Ammon's horn (tissue), 1 donor: Measurements from ENCODE around the gene GRK1.
"Not testable (repeated sequence)": the region's sequence is repeated elsewhere in the genome, so short reads cannot be mapped to it uniquely, and the experiment has no call there.

Source experiments
- DNase-seq: peaks from one replicate; pipeline ENCODE4 v3.0.0-alpha.2; 2016; ENCODE audit warnings: low spot score

The GRK1 gene

DNA sequence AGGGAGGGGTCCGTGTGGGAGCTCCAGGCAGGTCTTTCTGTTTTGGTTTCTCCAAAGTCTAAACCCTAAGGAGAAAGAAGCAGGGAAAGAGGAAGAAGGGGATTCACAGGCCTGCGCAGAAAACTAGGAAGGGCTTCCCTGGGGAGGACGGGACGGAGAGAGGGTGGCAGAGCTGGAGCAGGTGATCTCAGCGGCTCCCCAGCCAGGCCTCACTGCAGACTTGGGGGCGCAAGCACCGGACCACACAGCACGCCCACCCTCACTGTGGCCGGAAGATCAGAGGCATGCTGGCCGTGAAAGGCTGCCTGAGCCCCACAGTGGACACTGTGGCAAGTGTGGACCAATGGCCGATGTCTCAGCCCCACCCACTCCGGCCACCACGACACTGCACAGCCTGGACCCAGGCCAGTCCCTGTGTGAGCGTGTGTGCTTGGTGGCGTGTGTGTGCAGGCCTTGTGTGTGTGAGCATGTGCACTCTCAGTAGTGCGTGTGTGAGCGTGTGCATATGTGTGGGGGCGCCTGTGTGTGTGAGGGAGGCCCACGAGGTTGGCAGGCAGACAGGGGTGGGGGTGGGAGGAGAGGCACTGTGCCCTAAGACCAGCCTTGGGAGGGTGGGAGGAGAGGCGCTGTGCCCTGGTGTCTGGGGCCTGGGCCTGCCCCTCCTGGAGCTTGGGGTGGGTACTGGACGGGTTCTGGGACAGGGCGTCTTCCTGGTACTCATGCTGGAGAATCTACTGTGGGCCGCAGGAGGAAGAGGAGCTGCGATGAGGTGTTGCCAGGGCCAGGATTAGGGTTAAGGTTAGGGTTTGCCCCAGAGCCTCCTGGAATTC, 76.6 kb downstream of the GRK1 start:
- no peak for DNase-seq

DNA sequence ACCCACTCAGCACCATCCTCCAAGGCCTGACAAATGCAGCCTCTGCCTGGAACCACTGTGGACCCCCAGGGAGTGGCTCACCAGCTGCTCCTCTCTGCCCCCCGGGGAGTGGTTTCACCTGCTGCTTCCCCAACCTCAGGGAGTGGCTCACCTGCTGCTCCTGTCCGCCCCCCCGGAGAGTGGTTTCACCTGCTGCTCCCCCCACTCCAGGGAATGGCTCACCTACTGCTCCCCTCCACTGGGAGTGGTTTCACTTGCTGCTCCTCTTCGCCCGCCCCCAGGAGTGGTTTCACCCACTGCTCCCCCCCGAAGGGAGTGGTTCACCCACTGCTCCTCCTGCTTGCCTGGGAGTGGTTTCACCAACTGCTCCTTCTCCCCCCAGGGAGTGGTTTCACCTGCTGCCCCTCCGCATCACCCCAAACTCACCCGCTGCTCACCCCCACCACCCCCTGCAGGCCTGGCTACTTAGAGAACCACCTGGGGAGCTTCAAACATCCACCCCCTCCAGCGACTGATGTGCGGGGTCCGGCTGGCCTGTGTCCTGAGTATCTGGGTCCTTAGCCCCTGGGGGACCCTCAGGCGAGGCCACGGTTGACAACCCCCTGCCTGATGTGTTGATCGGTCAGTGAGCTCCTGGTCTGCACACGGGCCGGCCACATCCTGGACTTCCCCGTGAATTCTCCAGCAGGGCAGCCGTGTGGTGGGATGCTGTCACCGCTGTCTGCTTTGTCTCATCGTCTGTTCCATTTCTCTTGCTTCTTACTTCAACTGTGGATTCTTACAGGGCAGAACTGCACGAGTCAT, 77.4 kb downstream of the GRK1 start:
- no peak for DNase-seq

DNA sequence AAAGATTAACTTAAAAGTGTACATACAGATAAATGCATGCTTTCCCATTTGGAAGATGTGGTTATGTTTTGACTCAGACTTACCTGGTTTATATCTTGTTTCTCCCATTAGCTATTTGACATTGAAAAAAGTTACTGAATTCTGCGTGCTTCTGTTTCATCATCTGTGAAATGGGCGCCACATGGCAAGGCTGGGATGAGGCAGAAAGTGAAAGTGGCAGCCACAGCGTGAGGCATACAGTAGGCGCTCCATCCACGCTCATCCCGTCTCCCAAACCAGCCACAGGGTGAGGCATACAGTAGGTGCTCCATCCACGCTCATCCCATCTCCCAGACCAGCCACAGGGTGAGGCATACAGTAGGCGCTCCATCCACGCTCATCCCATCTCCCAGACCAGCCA, 78.0 kb downstream of the GRK1 start:
- no peak for DNase-seq

DNA sequence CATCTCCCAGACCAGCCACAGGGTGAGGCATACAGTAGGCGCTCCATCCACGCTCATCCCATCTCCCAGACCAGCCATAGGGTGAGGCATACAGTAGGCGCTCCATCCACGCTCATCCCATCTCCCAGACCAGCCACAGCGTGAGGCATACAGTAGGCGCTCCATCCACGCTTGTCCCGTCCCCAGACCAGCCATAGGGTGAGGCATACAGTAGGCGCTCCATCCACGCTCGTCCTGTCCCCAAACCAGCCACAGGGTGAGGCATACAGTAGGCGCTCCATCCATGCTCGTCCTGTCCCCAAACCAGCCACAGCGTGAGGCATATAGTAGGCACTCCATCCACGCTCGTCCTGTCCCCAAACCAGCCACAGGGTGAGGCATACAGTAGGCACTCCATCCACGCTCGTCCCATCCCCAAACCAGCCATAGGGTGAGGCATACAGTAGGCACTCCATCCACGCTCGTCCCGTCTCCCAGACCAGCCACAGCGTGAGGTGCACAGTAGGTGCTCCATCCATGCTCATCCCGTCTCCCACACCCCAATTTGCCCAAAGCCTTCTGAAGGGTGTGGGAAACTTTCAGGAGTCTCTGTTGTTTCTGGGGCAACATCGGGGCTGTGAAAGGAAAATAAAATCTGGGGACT, 78.6 kb downstream of the GRK1 start:
- not testable (repeated sequence) for DNase-seq

DNA sequence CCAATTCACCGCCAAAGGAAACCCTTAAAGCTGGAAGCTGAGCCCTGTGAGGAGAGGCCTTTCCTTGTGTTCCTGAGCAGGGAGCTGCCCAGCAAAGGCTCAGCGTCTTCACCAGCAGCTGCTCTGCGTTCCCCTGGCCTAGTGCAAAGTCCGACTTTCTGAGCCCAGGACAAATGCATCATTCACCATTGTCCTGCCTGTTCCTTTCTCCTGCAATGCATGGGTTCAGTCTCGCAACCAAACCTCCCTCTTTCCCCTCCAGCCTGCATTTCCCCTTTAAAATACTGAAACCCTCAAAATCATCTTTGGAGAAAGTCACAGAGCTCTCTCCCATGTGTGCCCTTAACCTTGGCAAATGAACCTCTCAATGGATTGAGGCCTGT, 79.1 kb downstream of the GRK1 start:
- DNase-seq: no peak

DNA sequence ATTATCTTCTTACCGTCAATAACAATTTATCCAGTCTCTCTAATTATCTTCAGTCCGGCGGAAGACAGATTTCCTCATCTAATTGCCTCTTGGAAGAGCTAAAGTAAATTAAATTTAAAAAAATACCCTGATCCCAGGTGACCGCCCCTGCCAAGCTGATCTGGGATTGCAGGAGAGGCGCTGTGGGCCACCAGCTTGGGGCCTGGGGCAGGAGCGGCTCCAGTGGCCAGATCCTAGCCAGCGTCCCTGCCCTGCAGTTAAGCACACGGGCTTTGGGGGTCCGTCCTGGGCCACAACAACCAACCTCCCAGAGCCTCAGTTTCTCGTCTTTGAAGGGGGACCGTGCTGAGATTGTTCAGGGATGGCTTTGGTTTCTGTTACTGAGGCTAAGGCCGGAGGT, 79.7 kb downstream of the GRK1 start:
- DNase-seq: no peak

DNA sequence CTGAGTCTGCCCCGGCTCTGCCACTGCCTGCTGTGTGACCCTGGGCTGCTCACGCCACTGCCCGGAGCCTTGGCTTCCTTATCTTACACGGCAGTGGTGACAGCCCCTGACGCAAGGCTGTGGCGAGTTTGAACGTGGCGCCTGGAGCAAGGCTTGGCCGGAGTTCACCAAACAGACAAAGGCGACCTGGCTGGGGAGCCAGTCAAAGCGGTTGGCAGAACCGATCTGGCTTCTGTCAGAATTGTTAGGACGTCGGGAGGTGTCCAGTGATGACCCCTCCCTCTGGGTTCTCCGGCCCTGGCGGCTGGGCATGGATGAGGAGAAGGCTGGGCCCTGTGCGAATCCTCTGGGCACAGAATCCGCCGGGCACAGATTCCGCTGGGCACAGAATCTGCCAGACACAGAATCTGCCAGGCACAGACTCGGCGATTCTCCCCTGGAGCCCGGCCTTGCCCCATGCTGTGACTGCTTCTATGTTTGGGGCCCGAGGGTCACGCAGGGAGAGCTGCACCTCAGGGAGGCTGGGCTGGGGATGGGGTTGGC, 80.3 kb downstream of the GRK1 start:
- no peak for DNase-seq

DNA sequence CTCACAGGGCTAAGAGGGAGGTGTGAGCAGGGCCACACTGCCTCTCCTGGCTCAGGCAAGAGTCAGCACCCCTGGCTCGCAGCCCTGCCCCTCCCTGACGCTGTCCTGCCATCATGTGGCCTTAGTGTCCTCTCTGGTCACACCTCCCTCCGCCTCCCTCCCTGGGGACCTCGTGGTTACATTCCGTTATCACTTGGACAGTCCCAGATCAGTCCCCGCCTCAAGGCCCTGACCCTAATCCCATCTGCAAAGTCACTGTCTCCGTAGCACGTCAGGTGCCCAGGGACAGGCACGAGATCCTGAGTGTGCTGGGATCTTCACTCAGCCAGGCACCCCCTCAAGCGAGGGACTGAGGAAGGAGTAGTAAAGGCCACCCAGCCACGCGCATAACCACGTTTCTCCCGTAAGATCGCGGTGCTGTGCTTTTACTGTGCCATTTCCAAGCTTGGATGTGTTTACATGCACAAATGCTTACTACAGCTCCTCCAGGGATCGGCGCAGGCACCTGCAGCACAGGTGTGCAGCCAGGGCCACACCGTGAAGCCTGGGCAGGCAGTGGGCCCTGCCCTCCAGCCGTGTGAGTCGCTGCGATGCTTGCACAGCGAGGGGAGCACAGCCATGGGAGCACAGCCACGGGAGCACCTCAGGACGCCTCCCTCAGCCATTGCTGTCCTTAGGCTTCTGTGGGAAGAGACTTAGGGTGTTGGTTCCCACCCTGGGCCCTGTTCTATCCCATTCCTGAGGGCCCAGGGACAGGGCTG, 81.3 kb downstream of the GRK1 start:
- no peak for DNase-seq

DNA sequence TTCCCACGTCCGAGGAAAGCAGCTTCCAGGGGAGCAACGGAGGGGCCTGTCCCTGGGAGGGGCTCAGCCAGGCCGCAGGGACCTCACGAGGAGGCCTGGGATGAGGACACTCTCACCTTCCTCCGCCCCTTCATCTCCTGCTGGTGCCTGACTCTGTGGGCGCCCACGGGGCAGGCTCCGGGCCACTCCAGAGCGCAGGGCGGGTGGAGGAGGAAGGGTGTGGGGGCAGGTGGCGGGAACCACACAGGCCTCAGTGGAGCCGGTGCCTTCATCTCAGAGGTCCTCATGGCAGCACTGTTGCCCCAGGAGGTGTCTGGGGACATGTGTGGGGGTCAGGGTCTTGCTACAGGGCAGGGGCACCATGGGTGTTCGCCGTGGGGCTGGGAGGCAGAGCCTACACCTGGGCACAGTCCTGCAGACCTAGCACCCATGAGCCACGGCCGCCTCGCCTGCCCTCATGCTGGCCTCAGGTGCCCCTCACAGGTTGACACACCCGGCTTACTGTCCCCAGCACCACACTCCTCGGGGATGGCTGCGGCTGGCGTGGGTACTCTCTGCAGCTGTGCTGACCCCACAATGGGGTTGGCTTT, 81.9 kb downstream of the GRK1 start:
- no peak for DNase-seq

DNA sequence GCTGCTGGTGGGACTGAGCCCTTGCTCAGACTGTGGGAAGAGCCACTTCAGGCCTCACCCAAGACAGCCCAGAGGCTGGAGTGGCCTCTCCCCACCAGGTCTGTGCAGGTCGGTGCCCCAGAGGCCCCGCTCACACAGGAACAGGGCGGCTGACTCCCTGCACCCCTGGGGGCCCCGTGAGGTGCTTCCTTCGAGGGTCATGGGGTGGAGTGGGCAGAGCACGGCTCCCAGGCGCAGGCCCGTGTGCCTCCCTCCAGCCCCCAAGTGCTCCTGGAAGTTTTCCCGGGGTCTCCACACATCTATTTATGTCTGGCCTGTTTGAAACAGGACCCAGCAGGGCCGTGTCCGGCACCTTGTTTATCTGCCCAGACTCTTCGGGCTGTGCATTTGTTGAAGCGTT, 82.5 kb downstream of the GRK1 start:
- no peak for DNase-seq

DNA sequence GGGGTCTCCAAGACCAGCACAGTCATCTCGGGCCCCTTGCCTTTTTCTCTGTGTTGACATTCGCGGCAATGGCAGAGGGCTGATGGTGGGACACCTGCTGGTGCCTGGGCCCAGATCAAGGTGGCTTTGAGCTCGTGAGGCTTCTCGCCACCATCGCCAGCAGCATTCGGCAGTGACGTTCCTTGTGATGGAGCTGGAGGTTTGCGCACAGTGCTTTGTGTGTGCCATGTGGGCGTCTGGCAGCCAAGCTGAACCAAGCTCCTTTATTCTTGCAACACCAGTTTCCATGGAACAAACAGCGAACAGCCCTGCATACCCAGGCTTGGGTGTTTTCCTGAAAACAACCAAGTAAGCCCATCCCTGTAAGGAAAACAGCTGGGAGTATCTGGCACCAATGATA, 82.9 kb downstream of the GRK1 start:
- peak; percentile 79 for DNase-seq

DNA sequence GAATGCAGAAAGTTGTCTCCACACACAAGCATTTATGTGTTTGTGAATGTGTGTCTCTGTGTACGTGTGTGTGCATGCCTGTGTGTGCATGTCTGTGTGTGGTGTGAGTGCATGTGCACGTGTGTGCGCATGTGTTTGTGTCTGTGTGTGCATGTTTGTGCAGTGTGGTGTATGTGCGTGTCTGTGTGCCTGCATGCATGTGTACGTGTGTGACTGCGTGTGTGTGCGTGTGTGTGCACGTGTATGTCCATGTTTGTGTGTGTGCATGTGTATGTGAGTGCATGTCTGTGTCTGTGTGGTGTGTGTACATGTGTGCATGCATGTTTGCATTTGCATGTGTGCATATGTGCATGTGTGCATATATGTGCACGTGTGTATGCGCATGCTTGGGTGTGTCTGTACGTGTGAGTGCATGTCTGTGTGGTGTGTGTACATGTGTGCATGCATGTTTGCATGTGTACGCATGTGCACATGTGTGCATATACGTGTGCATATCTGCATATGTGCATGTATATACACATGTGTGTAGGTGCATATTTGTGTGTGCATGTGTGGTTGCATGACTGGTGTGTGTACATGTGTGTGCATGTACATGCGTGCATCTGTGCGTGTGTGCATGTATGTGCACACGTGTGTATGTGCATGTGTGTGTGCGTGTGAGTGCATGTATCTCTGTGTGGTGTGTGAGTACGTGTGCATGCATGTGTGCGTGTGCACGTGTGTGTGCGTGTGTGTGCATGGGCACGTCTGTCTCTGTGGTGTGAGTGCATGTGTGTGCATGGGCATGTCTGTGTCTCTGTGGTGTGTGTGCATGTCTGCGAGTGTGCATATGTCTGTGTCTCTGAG, 83.8 kb downstream of the GRK1 start:
- DNase-seq: no peak

DNA sequence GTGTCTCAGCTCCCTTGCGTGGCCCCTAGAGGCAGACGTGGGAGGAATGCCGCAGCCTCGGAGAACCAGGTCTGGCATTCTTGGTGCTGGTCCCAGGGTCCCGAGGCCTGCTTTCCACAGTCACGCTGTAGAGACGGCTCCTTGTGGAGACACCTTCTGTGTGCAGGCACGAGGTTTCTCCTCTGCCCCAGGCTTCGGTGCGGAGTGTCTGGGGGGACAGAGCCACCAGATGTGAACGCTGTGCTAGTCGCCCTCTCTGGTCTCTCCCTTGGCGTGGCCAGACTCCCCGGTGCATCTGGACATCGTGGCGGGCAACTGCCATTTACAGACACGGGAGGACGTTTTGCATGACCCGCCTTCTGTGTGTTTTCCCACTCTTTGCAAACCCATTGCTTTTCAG, 84.5 kb downstream of the GRK1 start:
- DNase-seq: no peak

DNA sequence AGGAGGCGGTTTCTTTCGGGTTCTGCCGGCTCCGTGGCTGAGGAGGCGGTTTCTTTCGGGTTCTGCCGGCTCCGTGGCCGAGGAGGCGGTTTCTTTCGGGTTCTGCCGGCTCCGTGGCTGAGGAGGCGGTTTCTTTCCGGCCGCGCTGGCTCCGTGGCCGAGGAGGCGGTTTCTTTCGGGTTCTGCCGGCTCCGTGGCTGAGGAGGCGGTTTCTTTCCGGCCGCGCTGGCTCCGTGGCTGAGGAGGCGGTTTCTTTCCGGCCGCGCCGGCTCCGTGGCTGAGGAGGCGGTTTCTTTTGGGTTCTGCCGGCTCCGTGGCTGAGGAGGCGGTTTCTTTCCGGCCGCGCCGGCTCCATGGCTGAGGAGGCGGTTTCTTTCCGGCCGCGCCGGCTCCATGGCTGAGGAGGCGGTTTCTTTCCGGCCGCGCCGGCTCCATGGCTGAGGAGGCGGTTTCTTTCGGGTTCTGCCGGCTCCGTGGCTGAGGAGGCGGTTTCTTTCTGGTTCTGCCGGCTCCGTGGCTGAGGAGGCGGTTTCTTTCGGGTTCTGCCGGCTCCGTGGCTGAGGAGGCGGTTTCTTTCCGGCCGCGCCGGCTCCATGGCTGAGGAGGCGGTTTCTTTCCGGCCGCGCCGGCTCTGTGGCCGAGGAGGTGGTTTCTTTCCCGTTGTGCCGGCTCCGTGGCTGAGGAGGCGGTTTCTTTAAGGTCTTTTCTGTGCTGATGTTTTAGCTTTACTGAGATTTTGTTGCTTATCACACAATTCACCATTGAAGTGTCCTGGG, 85.4 kb downstream of the GRK1 start:
- DNase-seq: not testable (repeated sequence)

DNA sequence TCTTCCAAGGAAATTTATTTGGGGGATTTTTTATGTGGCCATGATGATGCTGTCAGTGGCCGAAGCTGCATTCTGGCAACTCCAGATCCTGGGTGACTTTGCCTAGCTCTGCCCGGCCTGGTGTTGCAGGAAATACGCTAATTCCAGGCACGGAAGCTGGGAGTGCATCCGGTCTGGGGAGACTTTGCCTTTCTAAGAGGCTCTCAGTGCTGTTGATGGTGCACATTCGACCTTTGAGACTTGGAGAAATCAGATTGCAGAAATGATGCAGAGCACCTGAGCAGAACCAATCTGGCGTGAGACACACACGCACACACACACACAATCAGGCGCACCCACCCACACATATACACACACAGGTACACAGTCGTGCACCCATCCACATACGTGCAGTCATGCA, 86.2 kb downstream of the GRK1 start:
- DNase-seq: no peak

DNA sequence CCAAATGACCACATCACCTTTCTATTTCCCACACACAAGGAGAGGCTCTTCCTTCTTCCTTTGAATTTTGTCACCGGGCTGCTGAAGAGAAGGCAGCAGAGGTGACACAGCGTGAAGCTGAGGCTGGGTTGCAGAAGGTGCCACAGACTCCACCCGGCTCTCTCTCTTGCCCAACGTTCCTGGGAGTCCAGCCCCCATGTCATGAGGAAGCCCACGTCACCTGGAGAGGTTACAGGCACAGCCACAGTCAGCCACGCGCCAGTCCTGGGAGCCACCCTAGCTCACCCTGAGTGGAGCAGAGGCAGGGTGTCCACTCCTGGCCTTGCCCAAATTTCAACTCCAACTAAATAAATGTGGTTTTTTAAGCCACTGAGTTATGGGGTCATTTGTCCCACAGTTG, 87.2 kb downstream of the GRK1 start:
- no peak for DNase-seq

DNA sequence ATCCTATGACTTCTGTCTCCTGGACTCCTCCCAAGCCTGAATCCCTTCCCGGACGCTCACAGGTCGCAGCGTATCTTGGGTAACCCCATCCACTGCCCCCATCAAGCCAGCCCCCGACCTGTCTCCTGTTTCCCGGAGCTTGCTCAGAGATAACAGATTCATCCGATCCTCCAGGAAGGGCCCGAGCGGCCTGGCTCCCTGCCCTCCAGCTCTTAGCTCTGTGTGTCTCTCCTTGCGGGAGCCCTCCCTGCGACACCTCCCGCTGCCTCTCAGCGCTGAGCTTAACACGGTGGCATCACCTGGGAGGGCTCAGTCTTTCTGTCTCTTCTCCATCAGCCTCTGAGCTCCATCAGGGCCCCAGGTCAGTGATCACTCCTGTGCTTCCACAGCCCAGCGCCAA, 87.7 kb downstream of the GRK1 start:
- DNase-seq: no peak

DNA sequence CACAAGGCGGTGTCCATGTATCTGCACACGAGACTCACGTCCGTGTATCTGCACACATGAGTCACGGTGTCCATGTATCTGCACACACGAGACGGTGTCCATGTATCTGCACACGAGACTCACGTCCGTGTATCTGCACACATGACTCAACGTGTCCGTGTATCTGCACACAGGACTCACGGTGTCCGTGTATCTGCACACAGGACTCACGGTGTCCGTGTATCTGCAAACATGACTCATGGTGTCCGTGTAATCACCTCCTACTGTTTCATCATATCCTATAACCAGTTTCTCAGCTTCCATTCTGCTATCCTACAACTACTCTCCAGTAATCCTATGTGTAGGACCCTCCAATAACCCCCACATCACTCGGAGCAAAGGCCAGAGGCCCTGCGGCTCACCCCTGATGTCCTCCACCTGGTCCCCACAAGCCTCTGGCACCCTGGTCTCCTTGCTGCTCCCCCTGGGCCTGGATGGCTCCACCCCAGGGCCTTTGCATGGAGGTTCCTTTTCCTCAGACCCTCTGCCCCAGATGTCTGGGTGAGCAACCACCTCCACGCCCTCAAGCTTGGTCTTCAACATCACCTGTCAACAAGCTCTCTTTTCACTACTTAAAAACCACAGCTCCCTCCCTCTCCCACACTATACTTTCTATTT, 89.5 kb downstream of the GRK1 start:
- DNase-seq: no peak
